H1 (cell line): Measurements from ENCODE around the gene AKR1B15. TPM values are rescaled to one million over a fixed set of nuclear protein-coding genes. Genes with fewer than 3 reads are reported as not detected.

Experiments used
- CTCF ChIA-PET: fragments of 300-600 bp; sonication (Branson Sonifier 250); formaldehyde crosslinking; loops from one replicate; lab custom pipeline; 2021; ENCODE audit not compliant: partially characterized antibody; lab: Charles Lee
- POLR2A ChIA-PET: fragments of 300-600 bp; sonication (Branson Sonifier 250); formaldehyde crosslinking; loops from one replicate; lab custom pipeline; 2021; ENCODE audit warnings: inconsistent platforms; ENCODE audit not compliant: partially characterized antibody; lab: Charles Lee
- DNase-seq, 2 experiments: peaks; one replicate each; pipeline versions ENCODE4 v3.0.0 to v3.0.0-alpha.2; 2010 to 2022; ENCODE audit warnings: low spot score in 2 of 2, low read depth in 1 of 2, mixed read lengths in 1 of 2
- FAIRE-seq: peaks from 2 replicates; lab custom pipeline; 2011; peaks lifted over from hg19 to GRCh38; lab: Jason Lieb, UNC
- H2AFZ ChIP-seq: 2 replicates; pipeline ENCODE4 v1.8.1; 2012; ENCODE audit warnings: low read length, inconsistent platforms
- H2AK5ac ChIP-seq: 2 replicates; pipeline ENCODE4 v1.6.1; 2013; ENCODE audit warnings: low read depth, low read length
- H2BK120ac ChIP-seq: replicated peaks from 2 replicates; pipeline ENCODE3; 2013; ENCODE audit warnings: low read depth, low read length, inconsistent platforms
- H2BK12ac ChIP-seq: 2 replicates; pipeline ENCODE4 v1.6.1; 2013; ENCODE audit warnings: low read depth, low read length
- H2BK15ac ChIP-seq: 2 replicates; pipeline ENCODE4 v1.6.1; 2013; ENCODE audit warnings: low read length
- H2BK20ac ChIP-seq: 2 replicates; pipeline ENCODE4 v1.6.1; 2013; ENCODE audit warnings: low read length
- H2BK5ac ChIP-seq: 2 replicates; pipeline ENCODE4 v1.6.1; 2013; ENCODE audit warnings: low read depth, low read length
- H3K14ac ChIP-seq: 2 replicates; pipeline ENCODE4 v1.6.1; 2013; ENCODE audit warnings: inconsistent platforms; ENCODE audit not compliant: insufficient read length
- H3K18ac ChIP-seq: 2 replicates; pipeline ENCODE4 v1.6.1; 2013; ENCODE audit warnings: low read length; ENCODE audit errors: extremely low read depth
- H3K23ac ChIP-seq: 2 replicates; pipeline ENCODE4 v1.6.1; 2013; ENCODE audit warnings: inconsistent platforms; ENCODE audit not compliant: insufficient read length
- H3K23me2 ChIP-seq: 2 replicates; pipeline ENCODE4 v1.6.1; 2013; ENCODE audit warnings: low read depth, low read length
- H3K27ac ChIP-seq: 2 replicates; pipeline ENCODE4 v1.6.1; 2011; ENCODE audit warnings: low read depth, low read length, inconsistent platforms
- H3K27me3 ChIP-seq, 4 experiments: replicated peaks in 1 of 4; 1 replicate in 1 of 4; 2 replicates in 3 of 4; pipeline versions ENCODE4 v1.6.1 to v1.8.1; 2011 to 2013; ENCODE audit warnings: low read length in 3 of 4, mild to moderate bottlenecking in 3 of 4, inconsistent platforms in 2 of 4, mixed read lengths in 2 of 4, moderate library complexity in 1 of 4; ENCODE audit not compliant: control insufficient read depth in 3 of 4, insufficient read depth in 3 of 4; ENCODE audit errors: extremely low read depth in 1 of 4
- H3K36me3 ChIP-seq, 4 experiments: 2 replicates each; pipeline versions ENCODE4 v1.6.1 to v1.8.1; 2011 to 2013; ENCODE audit warnings: mild to moderate bottlenecking in 4 of 4, low read length in 3 of 4, moderate library complexity in 2 of 4, control low read depth in 1 of 4, inconsistent platforms in 1 of 4; ENCODE audit not compliant: insufficient read depth in 4 of 4, control insufficient read depth in 2 of 4
- H3K4ac ChIP-seq: replicated peaks from 2 replicates; pipeline ENCODE3; 2013; ENCODE audit warnings: low read length, low read depth, mixed read lengths, inconsistent platforms; ENCODE audit not compliant: insufficient read length
- H3K4me1 ChIP-seq, 4 experiments: replicated peaks in 1 of 4; 1 replicate in 1 of 4; 2 replicates in 3 of 4; pipeline versions ENCODE4 v1.6.1 to v1.8.1; 2011 to 2013; ENCODE audit warnings: low read length in 3 of 4, inconsistent platforms in 2 of 4, mixed read lengths in 1 of 4; ENCODE audit not compliant: insufficient read depth in 4 of 4, control insufficient read depth in 3 of 4
- H3K4me2 ChIP-seq, 2 experiments: 2 replicates each; pipeline versions ENCODE4 v1.6.1 to v1.8.1; 2011 to 2013; ENCODE audit warnings: low read depth in 2 of 2, low read length in 2 of 2, control low read depth in 1 of 2, inconsistent platforms in 1 of 2, mild to moderate bottlenecking in 1 of 2; ENCODE audit not compliant: insufficient read depth in 1 of 2
- H3K4me3 ChIP-seq, 4 experiments: fragments of 200-600, 300-600 bp in 1 of 4; sonication (generic), shearing (Covaris generic), sonication (Bioruptor Twin) in 1 of 4; 2 replicates each; pipeline versions ENCODE4 v1.5.1 to v1.8.1; 2011 to 2016; ENCODE audit warnings: low read length in 4 of 4, low read depth in 3 of 4, control low read depth in 2 of 4, inconsistent platforms in 2 of 4, mild to moderate bottlenecking in 2 of 4, mixed read lengths in 1 of 4, moderate library complexity in 1 of 4; ENCODE audit not compliant: insufficient read depth in 2 of 4; ENCODE audit errors: extremely low read depth in 1 of 4
- H3K56ac ChIP-seq: replicated peaks from 2 replicates; pipeline ENCODE3; 2013; ENCODE audit warnings: low read depth, mild to moderate bottlenecking, mixed read lengths, low read length, inconsistent platforms; ENCODE audit not compliant: insufficient read length
- H3K79me1 ChIP-seq: 2 replicates; pipeline ENCODE4 v1.6.1; 2013; ENCODE audit warnings: low read depth, low read length, control low read depth
- H3K79me2 ChIP-seq, 2 experiments: 2 replicates each; pipeline versions ENCODE4 v1.6.1 to v1.8.1; 2012 to 2013; ENCODE audit warnings: low read length in 2 of 2, mild to moderate bottlenecking in 2 of 2, inconsistent platforms in 1 of 2; ENCODE audit not compliant: insufficient read depth in 2 of 2, control insufficient read depth in 1 of 2
- H3K9ac ChIP-seq, 4 experiments: replicated peaks in 1 of 4; 1 replicate in 1 of 4; 2 replicates in 3 of 4; pipeline versions ENCODE4 v1.6.1 to v1.8.1; 2011 to 2013; ENCODE audit warnings: low read depth in 3 of 4, low read length in 3 of 4, control low read depth in 2 of 4, mild to moderate bottlenecking in 2 of 4, moderate library complexity in 2 of 4, inconsistent platforms in 1 of 4; ENCODE audit errors: extremely low read depth in 1 of 4
- H3K9me3 ChIP-seq, 2 experiments: 2 replicates each; pipeline versions ENCODE4 v1.6.1 to v1.8.1; 2012 to 2013; ENCODE audit warnings: mild to moderate bottlenecking in 2 of 2, moderate library complexity in 2 of 2, control low read depth in 1 of 2, inconsistent platforms in 1 of 2, low read depth in 1 of 2, low read length in 1 of 2, mixed read lengths in 1 of 2; ENCODE audit not compliant: insufficient read depth in 2 of 2
- H4K20me1 ChIP-seq, 2 experiments: replicated peaks in 1 of 2; 2 replicates each; pipeline versions ENCODE3 to v1.8.1; 2011 to 2013; ENCODE audit warnings: inconsistent platforms in 2 of 2, low read length in 2 of 2, mild to moderate bottlenecking in 1 of 2; ENCODE audit not compliant: insufficient read depth in 2 of 2, control insufficient read depth in 1 of 2
- H4K5ac ChIP-seq: 2 replicates; pipeline ENCODE4 v1.6.1; 2013; ENCODE audit warnings: low read length, low read depth, mixed read lengths, inconsistent platforms; ENCODE audit not compliant: insufficient read length
- H4K8ac ChIP-seq: 2 replicates; pipeline ENCODE4 v1.8.0; 2013; ENCODE audit warnings: mild to moderate bottlenecking, moderate library complexity, low read length, inconsistent platforms; ENCODE audit not compliant: insufficient read depth; ENCODE audit errors: extremely low read depth
- H4K91ac ChIP-seq: replicated peaks from 2 replicates; pipeline ENCODE3; 2013; ENCODE audit warnings: low read length, mixed read lengths, inconsistent platforms; ENCODE audit not compliant: insufficient read length
- CBX5 ChIP-seq: fragments of 300-800, 300-1000 bp; sonication (generic); IDR thresholded peaks from 2 replicates; pipeline ENCODE4 v1.7.1; 2016; ENCODE audit warnings: antibody characterized with exemption, low read length, low read depth
- FOSL1 ChIP-seq: IDR thresholded peaks from 2 replicates; pipeline ENCODE4 v1.6.1; 2011; ENCODE audit warnings: mild to moderate bottlenecking, low read depth, low read length, moderate library complexity; ENCODE audit not compliant: insufficient read depth
- JUN ChIP-seq: IDR thresholded peaks from 2 replicates; pipeline ENCODE4 v1.6.1; 2011; ENCODE audit warnings: low read depth, mild to moderate bottlenecking, improper control_type of control experiment, low read length
- NANOG ChIP-seq: IDR thresholded peaks from 2 replicates; pipeline ENCODE4 v1.6.1; 2011; ENCODE audit warnings: low read length, low read depth, mild to moderate bottlenecking, inconsistent platforms; ENCODE audit not compliant: insufficient read depth, poor library complexity, severe bottlenecking
- SP1 ChIP-seq: IDR thresholded peaks from 2 replicates; pipeline ENCODE4 v1.6.1; 2011; ENCODE audit warnings: low read depth, low read length
- SUZ12 ChIP-seq: fragments of 200-600 bp; sonication (generic); IDR thresholded peaks from 2 replicates; pipeline ENCODE4 v1.6.1; 2012; ENCODE audit warnings: mild to moderate bottlenecking, inconsistent platforms, low read length, moderate library complexity, mixed read lengths
- TAF1 ChIP-seq: IDR thresholded peaks from 2 replicates; pipeline ENCODE4 v1.6.1; 2011; ENCODE audit warnings: mild to moderate bottlenecking, low read depth, low read length
- WGBS, 2 experiments: shearing (Covaris generic) in 1 of 2; methylation state at CpG; one replicate each; pipeline versions ENCODE4 v1.1.6 to v1.1.7; 2013 to 2015; ENCODE audit warnings: low lambda C conversion rate in 2 of 2, mixed read lengths in 2 of 2, inconsistent platforms in 1 of 2, low coverage in 1 of 2, missing lambda C conversion rate in 1 of 2; ENCODE audit not compliant: insufficient replicate concordance in 2 of 2, insufficient coverage in 1 of 2, insufficient read length in 1 of 2; ENCODE audit errors: extremely low coverage in 1 of 2, missing lambda C conversion rate in 1 of 2; 5-methylcytosine and 5-hydroxymethylcytosine counted together
- polyA plus RNA-seq, 7 experiments: library from polyadenylated mRNA; depleted of rRNA in 3 of 7; stranded (reverse) in 5 of 7; unstranded in 2 of 7; fragments of >200 nt in 5 of 7; fragments of 200-250 nt in 2 of 7; gene quantifications; 1 replicate in 5 of 7; 2 replicates in 1 of 7; 4 replicates in 1 of 7; pipeline versions ENCODE4 v1.2.1 to v1.2.3, GENCODE V29; 2011 to 2013; ENCODE audit warnings: missing spikeins in 2 of 7, mixed read lengths in 2 of 7
- total RNA-seq: library from RNA; stranded (reverse); fragmentation: NEBNext Ultra II Directional; extraction: Animal tissue kit (Norgen Biotek cat#: 25700); gene quantifications from 2 replicates; pipeline ENCODE4 v1.2.1, GENCODE V29; 2021

AKR1B15 gene
- total and polyA plus RNA-seq, 2 of the 8 experiments (the other 6 are each of a cell fraction or from before 2014, with no cell fraction given), result 0.15 to 0.47 TPM

DNA sequence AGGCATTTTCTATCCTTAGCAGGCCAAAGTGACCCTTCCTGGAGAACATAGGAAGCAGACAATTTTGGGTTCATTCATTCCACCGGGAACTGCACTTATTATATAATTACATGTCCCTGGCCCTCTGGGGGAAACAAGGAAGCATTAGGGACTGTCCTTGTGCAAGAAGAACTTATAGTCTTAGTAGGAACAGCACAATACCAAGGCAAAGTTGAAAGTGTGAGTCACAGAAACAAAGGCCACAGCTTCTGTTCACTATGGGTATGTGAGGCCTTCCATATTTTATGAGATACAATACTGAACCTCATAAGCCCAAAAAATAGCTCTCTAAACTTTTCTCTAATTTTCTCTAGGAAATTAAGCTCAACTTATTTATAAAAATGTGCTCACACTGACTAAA, 39.9 kb upstream of the AKR1B15 start:
- H3K56ac ChIP-seq, result no peak overlapping the region
- H2AFZ ChIP-seq, result no peak overlapping the region
- no peak overlapping the region for H2BK5ac ChIP-seq
- no peak overlapping the region for H3K9ac ChIP-seq
- H2BK15ac ChIP-seq, result no peak overlapping the region
- POLR2A ChIA-PET, result interaction anchor here (1.5 kb wide), 1 partner anchor 55 kb away, joined by 3 read pairs; no protein-coding TSS in a partner anchor
- no peak overlapping the region for H2BK120ac ChIP-seq
- no peak overlapping the region for H2BK12ac ChIP-seq
- FAIRE-seq (no peak), DNase-seq (no peak)
- no peaks in the 10 kb centered on the region for H3K27me3 ChIP-seq
- 79% methylated on average over 1 of the region's 1 CpG; no CpG with 5 or more reads in 1 of the 2 experiments for WGBS, 2 experiments
- no peak overlapping the region for H3K18ac ChIP-seq
- H3K4me1 ChIP-seq, result no peaks in the 10 kb centered on the region
- H3K23ac ChIP-seq, result no peak overlapping the region
- no peak overlapping the region for H2BK20ac ChIP-seq
- TF ChIP-seq TAF1 (no peak), SUZ12 (no peak), NANOG (no peak), CBX5 (no peak), FOSL1 (no peak), SP1 (no peak), JUN (no peak)
- TF ChIP-seq, all 59 proteins: peak for 0
- H4K20me1 ChIP-seq, result no peaks in the 10 kb centered on the region
- H3K4me3 ChIP-seq, result no peak overlapping the region
- no peak overlapping the region for H2AK5ac ChIP-seq
- CTCF ChIA-PET, result interaction anchor here (0.9 to 6.4 kb wide), 10 partner anchors 10 to 104 kb away, joined by 3 to 108 read pairs (median 4); partner anchors contain the start of genes AKR1B1 and AKR1B15
- H4K8ac ChIP-seq, result no peak overlapping the region
- no peaks in the 10 kb centered on the region for H3K36me3 ChIP-seq
- no peak overlapping the region for H3K14ac ChIP-seq
- H3K27ac ChIP-seq, result no peak overlapping the region
- no peaks in the 10 kb centered on the region for H3K9me3 ChIP-seq
- no peak overlapping the region for H3K4me2 ChIP-seq
- no peak overlapping the region for H3K4ac ChIP-seq
- H3K79me2 ChIP-seq, result no peaks in the 10 kb centered on the region
- no peaks in the 10 kb centered on the region for H3K23me2 ChIP-seq
- no peak overlapping the region for H4K91ac ChIP-seq
- H4K5ac ChIP-seq, result no peak overlapping the region
- H3K79me1 ChIP-seq, result no peaks in the 10 kb centered on the region
